GM12878 (cell line): ENCODE measurements around the gene PEX5. TPM values are rescaled to one million over a fixed set of nuclear protein-coding genes. Genes with fewer than 3 reads are reported as not detected.

ENCODE experiments used
- ATAC-seq: fragments of 200-7000 bp; cut with Tn5 transposase; 3 replicates; pipeline ENCODE4 v1.9.1; 2020; ENCODE audit warnings: mild to moderate bottlenecking, moderate library complexity
- BruUV-seq: library from RNA; stranded (reverse); fragments of 400-500 nt; replicated peaks from 2 replicates; lab custom pipeline; 2021; lab: Mats Ljungman, UMichigan
- CTCF ChIA-PET: fragments of 300-600 bp; sonication (Branson Sonifier 250); formaldehyde crosslinking; extraction: SDS; loops from one replicate; lab custom pipeline; 2021; ENCODE audit warnings: inconsistent platforms; lab: Yijun Ruan, JAX
- POLR2A ChIA-PET: fragments of 350-600 bp; formaldehyde crosslinking; extraction: SDS; loops from one replicate; lab custom pipeline; 2021; ENCODE audit warnings: inconsistent platforms; lab: Charles Lee
- RAD21 ChIA-PET: fragments of 300-600 bp; sonication (Branson Sonifier 250); formaldehyde crosslinking; loops from one replicate; lab custom pipeline; 2023; ENCODE audit warnings: antibody characterized with exemption; ENCODE audit not compliant: unreplicated experiment; lab: Charles Lee
- SMC1A ChIA-PET: fragments of 300-600 bp; sonication (Branson Sonifier 250); formaldehyde crosslinking; loops from one replicate; lab custom pipeline; 2023; ENCODE audit not compliant: unreplicated experiment, uncharacterized antibody; lab: Charles Lee
- DNase-seq: peaks from one replicate; pipeline ENCODE4 v3.0.0-alpha.2; 2011; ENCODE audit warnings: low read depth, low spot score
- FAIRE-seq: peaks from 3 replicates; lab custom pipeline; 2011; peaks lifted over from hg19 to GRCh38; lab: Jason Lieb, UNC
- H2AFZ ChIP-seq: 2 replicates; pipeline ENCODE4 v1.6.0; 2011; ENCODE audit warnings: low read depth, low read length, control low read depth; ENCODE audit not compliant: control insufficient read depth
- H3K27ac ChIP-seq: 2 replicates; pipeline ENCODE4 v1.5.1; 2011; ENCODE audit warnings: control low read depth; ENCODE audit not compliant: control insufficient read depth, insufficient read depth
- H3K27me3 ChIP-seq, 2 experiments: replicated peaks in 1 of 2; 2 replicates each; pipeline versions ENCODE4 v1.6.0 to v1.6.1; 2011; ENCODE audit warnings: low read length in 1 of 2; ENCODE audit not compliant: control insufficient read depth in 2 of 2, insufficient read depth in 2 of 2
- H3K36me3 ChIP-seq, 2 experiments: 2 replicates each; pipeline ENCODE4 v1.5.1; 2011; ENCODE audit warnings: low read length in 1 of 2; ENCODE audit not compliant: control insufficient read depth in 2 of 2, insufficient read depth in 2 of 2
- H3K4me1 ChIP-seq: 2 replicates; pipeline ENCODE4 v1.6.1; 2011; ENCODE audit warnings: mild to moderate bottlenecking, low read length, moderate library complexity, mixed read lengths; ENCODE audit not compliant: control insufficient read depth, insufficient read depth
- H3K4me2 ChIP-seq: 2 replicates; pipeline ENCODE4 v1.6.0; 2011; ENCODE audit warnings: control low read depth; ENCODE audit not compliant: control insufficient read depth, insufficient read depth
- H3K4me3 ChIP-seq: fragments of 200-600 bp; sonication (generic); 2 replicates; pipeline ENCODE4 v1.5.1; 2016
- H3K79me2 ChIP-seq: 2 replicates; pipeline ENCODE4 v1.6.0; 2011; ENCODE audit warnings: low read length; ENCODE audit not compliant: control insufficient read depth, insufficient read depth
- H3K9ac ChIP-seq: 2 replicates; pipeline ENCODE4 v1.8.0; 2011; ENCODE audit warnings: low read length, control low read depth, mixed read lengths; ENCODE audit not compliant: control insufficient read depth, insufficient read depth
- H3K9me3 ChIP-seq: replicated peaks from 3 replicates; pipeline ENCODE4 v1.5.1; 2011; ENCODE audit warnings: mild to moderate bottlenecking, low read length; ENCODE audit not compliant: control insufficient read depth, insufficient read depth
- H4K20me1 ChIP-seq: 2 replicates; pipeline ENCODE4 v1.6.0; 2011; ENCODE audit not compliant: control insufficient read depth, insufficient read depth
- CBFB ChIP-seq: IDR thresholded peaks from 2 replicates; pipeline ENCODE4 v1.6.1; 2016; ENCODE audit warnings: antibody characterized with exemption, low read depth
- CREM ChIP-seq: IDR thresholded peaks from 2 replicates; pipeline ENCODE4 v1.6.1; 2014; ENCODE audit warnings: antibody characterized with exemption, low read depth
- FOXK2 ChIP-seq: fragments of 450-650 bp; IDR thresholded peaks from 2 replicates; pipeline ENCODE4 v1.6.1; 2017; ENCODE audit warnings: mild to moderate bottlenecking, moderate library complexity
- LARP7 ChIP-seq: fragments of 450-650 bp; IDR thresholded peaks from 2 replicates; pipeline ENCODE4 v1.6.1; 2017; ENCODE audit warnings: mild to moderate bottlenecking
- RB1 ChIP-seq: fragments of 450-650 bp; formaldehyde crosslinking; IDR thresholded peaks from 2 replicates; pipeline ENCODE4 v1.6.1; 2017; ENCODE audit warnings: mild to moderate bottlenecking, borderline replicate concordance
- SUPT20H ChIP-seq: IDR thresholded peaks from 2 replicates; pipeline ENCODE4 v1.6.1; 2011; ENCODE audit warnings: low read depth, mild to moderate bottlenecking, low read length, moderate library complexity, borderline replicate concordance; ENCODE audit not compliant: control insufficient read depth
- ZNF384 ChIP-seq: IDR thresholded peaks from 2 replicates; pipeline ENCODE4 v1.6.1; 2012; ENCODE audit warnings: low read depth, mild to moderate bottlenecking, low read length, improper control_type of control experiment, borderline replicate concordance
- WGBS: methylation state at CpG from one replicate; pipeline ENCODE4 v1.1.6; 2016; ENCODE audit warnings: low lambda C conversion rate; ENCODE audit not compliant: insufficient replicate concordance, insufficient coverage; ENCODE audit errors: missing lambda C conversion rate; 5-methylcytosine and 5-hydroxymethylcytosine counted together
- in situ Hi-C: fragments of 300-500 bp; cut with MboI; formaldehyde crosslinking; loops from 9 replicates; pipeline ENCODE4 v1.14.3; 2018; ENCODE audit warnings: mixed read lengths
- intact Hi-C: fragments of 100-400 bp; cut with micrococcal nuclease; formaldehyde crosslinking; loops from one replicate; pipeline ENCODE4 v1.14.2; 2022; ENCODE audit not compliant: unreplicated experiment
- polyA plus RNA-seq, 11 experiments: library from polyadenylated mRNA; depleted of rRNA in 4 of 11; unstranded in 6 of 11; stranded (reverse) in 5 of 11; fragments of >200 nt; fragmentation: Nextera tagmentation in 4 of 11; fragmentation: Illumina TruSeq in 1 of 11; extraction: Ambion mirVana in 4 of 11; extraction: Trizol in 1 of 11; gene quantifications; 1 replicate in 1 of 11; 2 replicates in 10 of 11; pipeline versions ENCODE4 v1.2.1 to v1.2.3, GENCODE V29; 2011 to 2016; ENCODE audit warnings: inconsistent platforms in 2 of 11, missing spikeins in 2 of 11, low read depth in 1 of 11
- total RNA-seq, 4 experiments: library from RNA; depleted of rRNA in 3 of 4; stranded (reverse); fragments of >200 nt in 3 of 4; fragmentation: Illumina TruSeq in 1 of 4; extraction: Trizol in 1 of 4; gene quantifications; 2 replicates each; pipeline versions ENCODE4 v1.2.1 to v1.2.3, GENCODE V29; 2013 to 2021
- TF ChIP-seq, protein P1 (sequence below): fragments of 450-650 bp; formaldehyde crosslinking; IDR thresholded peaks from 2 replicates; pipeline ENCODE4 v1.4.0; 2020; ENCODE audit warnings: mild to moderate bottlenecking, moderate library complexity
- TF ChIP-seq, protein P2 (sequence below): fragments of 450-650 bp; IDR thresholded peaks from 2 replicates; pipeline ENCODE4 v1.6.1; 2017; ENCODE audit warnings: low read depth, mild to moderate bottlenecking, moderate library complexity
- TF ChIP-seq, protein P3 (sequence below): IDR thresholded peaks from 2 replicates; pipeline ENCODE4 v1.6.1; 2011; ENCODE audit warnings: mild to moderate bottlenecking, low read depth, low read length, moderate library complexity; ENCODE audit not compliant: insufficient replicate concordance
- TF ChIP-seq, protein P4 (sequence below): fragments of 450-650 bp; IDR thresholded peaks from 2 replicates; pipeline ENCODE4 v1.6.1; 2017; ENCODE audit warnings: mild to moderate bottlenecking, low read depth, inconsistent platforms; ENCODE audit not compliant: poor library complexity, severe bottlenecking
- TF ChIP-seq, protein P5 (sequence below): fragments of 150-350 bp; IDR thresholded peaks from 2 replicates; pipeline ENCODE4 v1.6.1; 2014; ENCODE audit warnings: mild to moderate bottlenecking, low read depth, low read length

The PEX5 gene
- total and polyA plus RNA-seq, 10 of the 15 experiments (the other 5 are each of a cell fraction or from before 2014, with no cell fraction given) = 1.3 to 31.9 (median 13.1) TPM

DNA sequence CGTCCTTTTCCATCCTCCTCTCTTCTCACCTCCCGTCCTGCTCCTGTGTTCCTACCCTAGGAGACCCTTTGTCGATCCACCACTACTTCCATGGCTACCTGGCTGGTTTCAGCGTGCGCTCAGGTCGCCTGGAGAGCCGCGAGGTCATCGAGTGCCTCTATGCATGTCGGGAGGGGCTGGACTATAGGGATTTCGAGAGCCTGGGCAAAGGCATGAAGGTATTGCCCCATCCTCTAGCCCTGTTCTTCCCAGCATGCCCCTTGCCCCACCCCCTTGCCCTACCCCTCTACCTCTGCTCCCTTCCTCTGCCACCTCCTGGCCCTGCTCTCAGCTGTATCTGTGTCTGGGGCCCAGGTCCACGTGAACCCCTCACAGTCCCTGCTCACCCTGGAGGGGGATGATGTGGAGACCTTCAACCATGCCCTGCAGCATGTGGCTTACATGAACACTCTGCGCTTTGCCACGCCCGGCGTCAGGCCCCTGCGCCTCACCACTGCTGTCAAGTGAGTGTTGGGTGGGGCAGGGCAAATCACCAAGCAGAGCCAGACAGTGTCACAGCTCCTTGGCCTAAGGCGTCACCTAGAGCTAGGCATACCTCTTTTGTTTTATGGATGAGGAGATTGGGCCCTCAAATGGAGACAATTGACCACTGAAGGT, 46.5 kb upstream of the PEX5 start:
- in situ Hi-C loops = no loop called here
- RAD21 ChIA-PET = no interaction called here
- Histone ChIP-seq H3K79me2 (no peaks in the 10 kb centered on the region), H3K9ac (no peak overlapping the region), H3K4me1 (no peaks in the 10 kb centered on the region), H4K20me1 (no peaks in the 10 kb centered on the region; the same call in 1 of the 2 replicates), H3K4me3 (no peak overlapping the region), H3K9me3 (no peaks in the 10 kb centered on the region; the same call in 2 of the 3 replicates), H3K27me3 (no peaks in the 10 kb centered on the region), H3K27ac (no peak overlapping the region), H3K4me2 (no peak overlapping the region), H2AFZ (no peak overlapping the region), H3K36me3 (peaks cover 0 to 12% of the 10 kb centered on the region in 2 experiments)
- 98% methylated on average over 16 of the region's 18 CpGs for WGBS
- DNase-seq (no peak), FAIRE-seq (no peak), ATAC-seq (no peak)
- intact Hi-C loops = loop anchor here (2.0 to 5.0 kb wide), 3 partner anchors 46 to 494 kb away; partner anchors contain the start of gene PEX5
- POLR2A ChIA-PET = interaction anchor here (0.7 kb wide), 1 partner anchor 52 kb away, joined by 4 read pairs; no protein-coding TSS in a partner anchor
- SMC1A ChIA-PET = no interaction called here
- CTCF ChIA-PET = interaction anchor here (0.9 to 6.1 kb wide), 5 partner anchors 10 to 51 kb away, joined by 3 to 44 read pairs (median 3); no protein-coding TSS in a partner anchor
- no TSS peak for BruUV-seq
- TF ChIP-seq, protein P1, sequence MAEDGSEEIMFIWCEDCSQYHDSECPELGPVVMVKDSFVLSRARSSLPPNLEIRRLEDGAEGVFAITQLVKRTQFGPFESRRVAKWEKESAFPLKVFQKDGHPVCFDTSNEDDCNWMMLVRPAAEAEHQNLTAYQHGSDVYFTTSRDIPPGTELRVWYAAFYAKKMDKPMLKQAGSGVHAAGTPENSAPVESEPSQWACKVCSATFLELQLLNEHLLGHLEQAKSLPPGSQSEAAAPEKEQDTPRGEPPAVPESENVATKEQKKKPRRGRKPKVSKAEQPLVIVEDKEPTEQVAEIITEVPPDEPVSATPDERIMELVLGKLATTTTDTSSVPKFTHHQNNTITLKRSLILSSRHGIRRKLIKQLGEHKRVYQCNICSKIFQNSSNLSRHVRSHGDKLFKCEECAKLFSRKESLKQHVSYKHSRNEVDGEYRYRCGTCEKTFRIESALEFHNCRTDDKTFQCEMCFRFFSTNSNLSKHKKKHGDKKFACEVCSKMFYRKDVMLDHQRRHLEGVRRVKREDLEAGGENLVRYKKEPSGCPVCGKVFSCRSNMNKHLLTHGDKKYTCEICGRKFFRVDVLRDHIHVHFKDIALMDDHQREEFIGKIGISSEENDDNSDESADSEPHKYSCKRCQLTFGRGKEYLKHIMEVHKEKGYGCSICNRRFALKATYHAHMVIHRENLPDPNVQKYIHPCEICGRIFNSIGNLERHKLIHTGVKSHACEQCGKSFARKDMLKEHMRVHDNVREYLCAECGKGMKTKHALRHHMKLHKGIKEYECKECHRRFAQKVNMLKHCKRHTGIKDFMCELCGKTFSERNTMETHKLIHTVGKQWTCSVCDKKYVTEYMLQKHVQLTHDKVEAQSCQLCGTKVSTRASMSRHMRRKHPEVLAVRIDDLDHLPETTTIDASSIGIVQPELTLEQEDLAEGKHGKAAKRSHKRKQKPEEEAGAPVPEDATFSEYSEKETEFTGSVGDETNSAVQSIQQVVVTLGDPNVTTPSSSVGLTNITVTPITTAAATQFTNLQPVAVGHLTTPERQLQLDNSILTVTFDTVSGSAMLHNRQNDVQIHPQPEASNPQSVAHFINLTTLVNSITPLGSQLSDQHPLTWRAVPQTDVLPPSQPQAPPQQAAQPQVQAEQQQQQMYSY (CRISPR knock-in tag) = no peak
- TF ChIP-seq CREM (no peak), SUPT20H (no peak), CBFB (no peak), RB1 (no peak), FOXK2 (no peak), LARP7 (no peak), ZNF384 (no peak)
- TF ChIP-seq, protein P2, sequence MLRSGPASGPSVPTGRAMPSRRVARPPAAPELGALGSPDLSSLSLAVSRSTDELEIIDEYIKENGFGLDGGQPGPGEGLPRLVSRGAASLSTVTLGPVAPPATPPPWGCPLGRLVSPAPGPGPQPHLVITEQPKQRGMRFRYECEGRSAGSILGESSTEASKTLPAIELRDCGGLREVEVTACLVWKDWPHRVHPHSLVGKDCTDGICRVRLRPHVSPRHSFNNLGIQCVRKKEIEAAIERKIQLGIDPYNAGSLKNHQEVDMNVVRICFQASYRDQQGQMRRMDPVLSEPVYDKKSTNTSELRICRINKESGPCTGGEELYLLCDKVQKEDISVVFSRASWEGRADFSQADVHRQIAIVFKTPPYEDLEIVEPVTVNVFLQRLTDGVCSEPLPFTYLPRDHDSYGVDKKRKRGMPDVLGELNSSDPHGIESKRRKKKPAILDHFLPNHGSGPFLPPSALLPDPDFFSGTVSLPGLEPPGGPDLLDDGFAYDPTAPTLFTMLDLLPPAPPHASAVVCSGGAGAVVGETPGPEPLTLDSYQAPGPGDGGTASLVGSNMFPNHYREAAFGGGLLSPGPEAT = no peak
- TF ChIP-seq, protein P3, sequence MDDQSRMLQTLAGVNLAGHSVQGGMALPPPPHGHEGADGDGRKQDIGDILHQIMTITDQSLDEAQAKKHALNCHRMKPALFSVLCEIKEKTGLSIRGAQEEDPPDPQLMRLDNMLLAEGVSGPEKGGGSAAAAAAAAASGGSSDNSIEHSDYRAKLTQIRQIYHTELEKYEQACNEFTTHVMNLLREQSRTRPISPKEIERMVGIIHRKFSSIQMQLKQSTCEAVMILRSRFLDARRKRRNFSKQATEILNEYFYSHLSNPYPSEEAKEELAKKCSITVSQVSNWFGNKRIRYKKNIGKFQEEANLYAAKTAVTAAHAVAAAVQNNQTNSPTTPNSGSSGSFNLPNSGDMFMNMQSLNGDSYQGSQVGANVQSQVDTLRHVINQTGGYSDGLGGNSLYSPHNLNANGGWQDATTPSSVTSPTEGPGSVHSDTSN = no peak
- TF ChIP-seq, protein P4, sequence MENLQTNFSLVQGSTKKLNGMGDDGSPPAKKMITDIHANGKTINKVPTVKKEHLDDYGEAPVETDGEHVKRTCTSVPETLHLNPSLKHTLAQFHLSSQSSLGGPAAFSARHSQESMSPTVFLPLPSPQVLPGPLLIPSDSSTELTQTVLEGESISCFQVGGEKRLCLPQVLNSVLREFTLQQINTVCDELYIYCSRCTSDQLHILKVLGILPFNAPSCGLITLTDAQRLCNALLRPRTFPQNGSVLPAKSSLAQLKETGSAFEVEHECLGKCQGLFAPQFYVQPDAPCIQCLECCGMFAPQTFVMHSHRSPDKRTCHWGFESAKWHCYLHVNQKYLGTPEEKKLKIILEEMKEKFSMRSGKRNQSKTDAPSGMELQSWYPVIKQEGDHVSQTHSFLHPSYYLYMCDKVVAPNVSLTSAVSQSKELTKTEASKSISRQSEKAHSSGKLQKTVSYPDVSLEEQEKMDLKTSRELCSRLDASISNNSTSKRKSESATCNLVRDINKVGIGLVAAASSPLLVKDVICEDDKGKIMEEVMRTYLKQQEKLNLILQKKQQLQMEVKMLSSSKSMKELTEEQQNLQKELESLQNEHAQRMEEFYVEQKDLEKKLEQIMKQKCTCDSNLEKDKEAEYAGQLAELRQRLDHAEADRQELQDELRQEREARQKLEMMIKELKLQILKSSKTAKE = no peak
- TF ChIP-seq, protein P5, sequence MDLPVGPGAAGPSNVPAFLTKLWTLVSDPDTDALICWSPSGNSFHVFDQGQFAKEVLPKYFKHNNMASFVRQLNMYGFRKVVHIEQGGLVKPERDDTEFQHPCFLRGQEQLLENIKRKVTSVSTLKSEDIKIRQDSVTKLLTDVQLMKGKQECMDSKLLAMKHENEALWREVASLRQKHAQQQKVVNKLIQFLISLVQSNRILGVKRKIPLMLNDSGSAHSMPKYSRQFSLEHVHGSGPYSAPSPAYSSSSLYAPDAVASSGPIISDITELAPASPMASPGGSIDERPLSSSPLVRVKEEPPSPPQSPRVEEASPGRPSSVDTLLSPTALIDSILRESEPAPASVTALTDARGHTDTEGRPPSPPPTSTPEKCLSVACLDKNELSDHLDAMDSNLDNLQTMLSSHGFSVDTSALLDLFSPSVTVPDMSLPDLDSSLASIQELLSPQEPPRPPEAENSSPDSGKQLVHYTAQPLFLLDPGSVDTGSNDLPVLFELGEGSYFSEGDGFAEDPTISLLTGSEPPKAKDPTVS = no peak
